NCI-H345 treated with DMSO at 0.1 percent for 48 hours (cell line): ENCODE data around the gene LRRC49.
"Not testable (repeated sequence)": the region's sequence is repeated elsewhere in the genome, so short reads cannot be mapped to it uniquely, and the experiment has no call there.

Source experiments
- DNase-seq: peaks from one replicate; lab custom pipeline; 2025; ENCODE audit not compliant: unreplicated experiment; lab: John Stamatoyannopoulos, UW

The LRRC49 gene

DNA sequence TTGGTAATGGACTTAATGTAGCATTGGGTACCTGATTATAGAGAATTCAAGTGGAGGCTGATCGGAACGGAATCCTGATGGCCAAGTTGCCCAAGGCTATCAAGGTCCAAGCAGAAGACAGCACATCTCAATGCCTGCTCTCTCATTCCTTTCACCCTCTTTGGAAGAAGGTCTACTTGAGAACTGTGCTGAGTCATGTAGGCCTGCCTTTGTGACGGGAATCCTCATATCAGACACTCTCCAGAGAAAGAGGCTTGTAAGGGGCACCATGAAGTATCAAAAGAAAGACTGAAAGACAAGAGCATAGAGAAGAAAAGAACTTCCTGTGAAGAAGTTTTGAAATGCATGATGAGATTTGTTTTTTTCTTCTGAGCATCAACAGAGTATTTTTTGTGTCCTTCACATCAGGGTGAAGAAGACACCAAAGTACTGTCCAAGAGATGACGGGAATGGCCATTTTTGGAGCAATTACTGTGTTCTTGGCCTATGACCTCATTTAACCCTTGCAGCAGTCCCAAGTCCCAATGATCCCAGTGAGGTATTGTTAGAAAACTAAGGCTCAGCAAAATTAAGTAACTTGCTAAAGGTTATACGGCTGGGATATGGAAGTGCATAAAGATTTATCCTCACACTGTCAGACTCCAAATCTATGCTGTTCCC is 25.5 kb upstream of the LRRC49 start:
- DNase-seq = no peak

- no peak for DNase-seq
These were observed 24.6 kb upstream of the LRRC49 start for GRCh38 chr15:70867911-70868467.

DNA sequence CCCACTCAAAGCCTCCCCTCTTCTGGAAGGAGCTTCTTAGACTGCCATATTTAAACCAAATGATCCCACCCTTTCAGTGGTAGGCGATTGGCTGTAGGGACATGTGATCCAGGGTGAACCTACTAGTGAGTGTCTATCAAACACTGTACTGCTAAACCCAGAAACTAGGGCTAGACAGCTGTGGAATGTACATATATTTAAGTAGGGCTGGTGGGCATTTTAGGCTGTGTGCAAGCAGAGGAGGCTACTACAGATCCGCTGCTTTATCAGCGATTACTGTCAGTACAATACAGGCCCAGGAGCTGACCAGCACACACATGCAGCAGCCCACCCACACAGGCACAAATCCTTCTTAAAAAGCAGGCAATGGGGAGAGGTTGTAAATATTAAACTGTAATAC is 23.3 kb upstream of the LRRC49 start:
- DNase-seq = no peak

DNA sequence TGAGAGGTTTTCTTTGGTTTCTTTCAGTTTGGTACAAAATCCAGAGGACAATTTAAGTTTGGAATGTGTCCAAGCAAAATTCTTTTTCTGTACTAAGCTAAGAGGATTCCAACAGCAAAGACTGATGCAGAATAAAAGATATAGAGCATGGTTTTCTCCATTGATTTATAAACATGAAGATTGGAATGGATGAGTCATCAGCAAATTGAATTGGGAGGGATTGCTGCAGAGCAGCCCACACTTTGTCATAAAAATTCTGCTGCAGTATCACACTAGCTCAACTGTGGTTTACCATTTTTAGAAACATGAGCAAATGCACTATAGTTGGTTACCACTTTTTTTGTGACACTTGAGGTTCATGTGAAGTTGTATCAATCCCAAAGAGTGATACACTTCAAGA is 22.6 kb upstream of the LRRC49 start:
- DNase-seq = no peak

DNA sequence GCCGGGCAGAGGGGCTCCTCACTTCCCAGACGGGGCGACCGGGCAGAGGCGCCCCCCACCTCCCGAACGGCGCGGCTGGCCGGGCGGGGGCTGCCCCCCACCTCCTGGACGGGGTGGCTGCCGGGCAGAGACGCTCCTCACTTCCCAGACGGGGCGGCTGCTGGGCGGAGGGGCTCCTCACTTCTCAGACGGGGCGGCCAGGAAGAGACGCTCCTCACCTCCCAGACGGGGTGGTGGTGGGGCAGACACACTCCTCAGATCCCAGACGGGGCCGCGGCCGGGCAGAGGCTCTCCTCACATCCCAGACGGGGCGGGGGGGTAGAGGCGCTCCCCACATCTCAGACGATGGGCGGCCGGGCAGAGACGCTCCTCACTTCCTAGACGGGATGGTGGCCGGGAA is 21.1 kb upstream of the LRRC49 start:
- not testable (repeated sequence) for DNase-seq

DNA sequence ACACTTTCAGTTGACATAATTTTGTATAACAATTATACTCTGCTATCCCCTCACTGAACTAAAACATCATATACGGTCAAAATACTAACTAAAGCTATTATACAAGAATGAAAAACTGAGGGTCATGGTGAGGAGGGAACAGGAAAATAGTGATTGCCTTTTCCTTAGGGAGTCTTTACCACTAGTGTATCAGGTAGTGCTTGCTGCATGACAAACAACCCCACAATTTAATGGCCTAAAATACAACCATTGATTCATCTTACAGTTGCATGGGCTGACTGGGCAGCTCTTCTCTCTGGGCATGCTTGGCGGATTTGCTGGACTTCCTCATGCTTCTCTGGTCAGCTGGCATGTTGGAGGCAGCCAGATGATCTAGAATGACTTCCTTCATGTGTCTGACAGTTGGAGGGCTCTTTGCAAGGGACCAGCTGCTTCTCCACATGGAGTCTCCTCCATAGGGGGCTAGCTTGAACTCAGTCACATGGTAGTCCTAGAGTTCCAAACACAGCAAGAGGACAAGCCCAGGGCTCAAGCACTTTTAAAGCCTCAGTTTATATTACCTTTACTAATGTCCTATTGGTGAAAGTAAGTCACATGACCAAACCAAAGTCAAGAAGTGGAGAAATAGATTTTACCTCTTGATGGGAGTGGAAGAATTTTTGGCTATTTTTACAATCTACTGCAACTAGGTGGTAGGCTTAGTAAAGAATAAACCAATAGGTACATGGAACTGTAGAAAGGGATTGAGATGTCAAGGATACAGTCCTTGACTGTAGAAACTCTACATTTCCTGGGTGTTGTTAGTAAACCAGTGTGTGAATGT is 19.2 kb upstream of the LRRC49 start:
- no peak for DNase-seq

GRCh38 chr15:70875001-70875782 is 17.4 kb upstream of the LRRC49 start:
- no peak for DNase-seq

- no peak for DNase-seq
These were observed 16.6 kb upstream of the LRRC49 start for GRCh38 chr15:70876011-70876410.

- no peak for DNase-seq
These were observed 15.9 kb upstream of the LRRC49 start for GRCh38 chr15:70876683-70877082.

GRCh38 chr15:70879401-70879800 is 13.2 kb upstream of the LRRC49 start:
- no peak for DNase-seq

DNA sequence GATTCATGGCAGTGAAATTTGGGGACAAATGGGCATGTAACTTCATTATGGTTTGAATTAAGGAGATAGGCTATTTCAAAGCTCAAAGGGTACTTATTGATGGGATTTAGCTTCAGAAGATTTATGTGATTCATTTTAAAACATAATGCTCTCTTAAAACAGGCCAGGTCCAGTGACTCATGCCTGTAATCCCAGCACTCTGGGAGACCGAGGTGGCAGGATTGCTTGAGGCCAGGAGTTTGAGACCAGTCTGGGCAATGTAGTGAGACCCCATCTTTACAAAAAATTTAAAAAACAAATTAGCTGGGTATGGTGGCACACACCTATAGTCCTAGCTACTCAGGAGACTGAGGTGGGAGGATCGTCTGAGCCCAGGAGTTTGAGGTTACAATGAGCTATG is 11.8 kb upstream of the LRRC49 start:
- no peak for DNase-seq

GRCh38 chr15:70882361-70882760 is 10.3 kb upstream of the LRRC49 start:
- no peak for DNase-seq

GRCh38 chr15:70892912-70893560 is 410 bp downstream of the LRRC49 start:
- DNase-seq = no peak

GRCh38 chr15:70902107-70902506 is 9.5 kb downstream of the LRRC49 start:
- DNase-seq = no peak

GRCh38 chr15:70906842-70907241 is 14.2 kb downstream of the LRRC49 start:
- no peak for DNase-seq

DNA sequence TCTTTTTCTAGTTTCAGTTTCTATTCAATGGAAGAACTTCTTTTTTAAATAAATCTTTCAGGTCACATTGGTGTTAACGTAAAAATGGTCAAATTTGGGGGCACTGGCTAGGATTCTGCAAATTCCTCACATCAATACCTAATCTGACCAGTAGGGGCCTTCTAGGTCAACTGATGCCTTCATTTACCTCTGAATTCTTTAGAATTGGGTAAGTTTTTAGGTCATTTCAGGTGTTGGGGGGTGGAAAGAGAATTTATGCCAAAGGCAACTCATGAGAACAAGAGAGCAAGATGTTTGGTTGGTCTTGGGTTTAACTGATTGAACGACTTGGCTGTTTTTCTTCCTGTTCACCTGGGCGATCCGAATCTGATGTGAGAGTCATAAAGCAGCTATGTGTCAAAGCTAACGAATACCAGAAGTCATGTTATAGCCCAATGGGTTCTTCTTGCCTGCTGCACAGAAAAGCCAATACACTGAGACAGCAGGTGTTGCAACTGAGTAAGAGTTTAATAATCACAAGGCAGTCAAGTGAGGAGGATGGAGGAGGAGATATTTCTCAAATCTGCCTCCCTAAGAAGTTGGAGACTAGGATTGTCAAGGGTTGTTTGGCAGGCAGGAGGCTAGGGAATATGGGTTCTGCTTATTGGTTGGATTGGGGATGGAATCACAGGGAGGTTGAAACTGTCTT is 15.3 kb downstream of the LRRC49 start:
- DNase-seq = no peak

DNA sequence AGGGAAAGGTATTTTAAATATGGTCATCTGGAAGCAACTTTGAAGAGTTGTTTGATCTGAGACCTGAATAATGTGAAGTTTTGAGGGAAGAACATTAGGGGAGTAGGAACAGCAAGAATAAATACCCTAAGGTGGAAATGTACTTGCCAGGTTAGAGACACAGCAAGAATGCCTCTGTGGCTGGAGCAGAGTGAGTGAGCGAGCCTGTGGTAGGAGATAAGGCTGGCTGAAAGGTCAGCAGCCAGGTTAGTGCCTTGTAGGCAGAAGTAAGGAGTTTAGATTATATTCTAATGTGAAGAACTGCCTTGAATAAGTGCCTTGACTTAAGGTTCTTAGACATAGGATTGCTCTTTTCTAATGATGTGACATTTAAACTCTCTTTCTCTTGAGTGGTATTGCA is 18.3 kb downstream of the LRRC49 start:
- DNase-seq = no peak

GRCh38 chr15:70912187-70912586 is 19.6 kb downstream of the LRRC49 start:
- no peak for DNase-seq

DNA sequence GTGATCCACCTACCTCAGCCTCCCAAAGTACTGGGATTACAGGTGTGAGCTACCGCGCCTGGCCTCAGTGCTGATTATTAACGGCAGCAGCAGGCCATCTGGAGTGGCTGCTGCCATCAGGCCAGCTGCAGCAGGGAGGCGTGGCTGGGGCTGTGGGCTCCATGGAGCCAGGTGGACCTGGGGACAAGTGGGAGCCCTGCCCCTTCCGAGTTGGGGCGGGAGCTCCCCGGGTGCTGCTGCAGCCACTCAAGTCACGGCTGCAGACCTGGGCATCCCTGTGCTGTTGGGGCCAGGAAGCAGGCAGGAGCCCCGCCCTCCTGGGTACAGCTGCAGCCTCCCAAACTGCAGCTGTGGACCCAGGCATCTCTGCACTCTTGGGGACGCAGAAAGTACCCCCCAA is 23.9 kb downstream of the LRRC49 start:
- DNase-seq = no peak

DNA sequence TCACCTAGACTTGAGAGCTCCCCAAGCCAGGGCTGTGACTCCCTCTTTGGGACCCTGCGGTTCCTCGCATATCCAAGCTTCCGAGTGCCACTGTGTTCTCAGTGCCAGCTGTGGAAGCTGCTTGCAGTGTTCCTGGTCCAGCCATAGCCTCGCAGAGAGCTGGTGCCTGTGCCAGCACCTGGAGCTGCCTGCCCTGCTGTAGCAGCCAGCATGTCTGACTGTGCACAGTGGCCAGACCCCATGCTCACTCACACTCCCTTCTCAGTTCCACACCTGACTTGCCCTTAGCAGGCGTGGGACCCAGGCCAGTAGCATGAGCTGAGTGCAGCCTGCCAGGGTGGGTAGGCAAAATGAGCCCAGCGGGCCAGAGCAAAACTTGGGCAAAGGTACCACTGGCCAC is 25.3 kb downstream of the LRRC49 start:
- no peak for DNase-seq
